T-helper 17 cell (primary cell): Measurements from ENCODE around the gene ZNF607. TPM values are rescaled to one million over a fixed set of nuclear protein-coding genes. Genes with fewer than 3 reads are reported as not detected.
"Not testable (repeated sequence)": the region's sequence is repeated elsewhere in the genome, so short reads cannot be mapped to it uniquely, and the experiment has no call there.

Source experiments
- ATAC-seq: fragments of 150-1000 bp; cut with Tn5 transposase; 2 replicates; pipeline ENCODE4 v1.10.0; 2021; ENCODE audit warnings: mild to moderate bottlenecking, moderate library complexity
- DNase-seq, 3 donors: peaks; one replicate each; pipeline versions ENCODE4 v3.0.0 to v3.0.0-alpha.2; 2020 to 2021
- H3K9me3 ChIP-seq: one replicate; pipeline ENCODE4 v1.7.0; 2013; ENCODE audit warnings: low read length, mild to moderate bottlenecking; ENCODE audit not compliant: control insufficient read depth, poor library complexity, severe bottlenecking
- H3K27ac Mint-ChIP-seq: one replicate; pipeline ENCODE4 v1.8.0; 2022; ENCODE audit warnings: mild to moderate bottlenecking, moderate library complexity, mixed read lengths
- H3K27me3 Mint-ChIP-seq: one replicate; pipeline ENCODE4 v1.8.0; 2022; ENCODE audit warnings: mixed read lengths
- H3K36me3 Mint-ChIP-seq: one replicate; pipeline ENCODE4 v1.8.0; 2022; ENCODE audit warnings: low read depth, mixed read lengths
- H3K4me1 Mint-ChIP-seq: one replicate; pipeline ENCODE4 v1.8.0; 2022; ENCODE audit warnings: mild to moderate bottlenecking, mixed read lengths
- H3K4me3 Mint-ChIP-seq: one replicate; pipeline ENCODE4 v1.8.0; 2022; ENCODE audit warnings: mild to moderate bottlenecking, moderate library complexity, mixed read lengths
- total RNA-seq, 4 donors: library from RNA in 2 of 4; stranded (reverse) in 2 of 4; gene quantifications; one replicate each; pipeline ENCODE4 v1.2.3 and lab custom pipeline; 2022 to 2026

Gene ZNF607
- total RNA-seq = 1 to 10 TPM; 3.6 to 5.2 TPM
- 3.1 to 13.1 reads per million in 2 donors for total RNA-seq (lab: John Stamatoyannopoulos, UW)

DNA sequence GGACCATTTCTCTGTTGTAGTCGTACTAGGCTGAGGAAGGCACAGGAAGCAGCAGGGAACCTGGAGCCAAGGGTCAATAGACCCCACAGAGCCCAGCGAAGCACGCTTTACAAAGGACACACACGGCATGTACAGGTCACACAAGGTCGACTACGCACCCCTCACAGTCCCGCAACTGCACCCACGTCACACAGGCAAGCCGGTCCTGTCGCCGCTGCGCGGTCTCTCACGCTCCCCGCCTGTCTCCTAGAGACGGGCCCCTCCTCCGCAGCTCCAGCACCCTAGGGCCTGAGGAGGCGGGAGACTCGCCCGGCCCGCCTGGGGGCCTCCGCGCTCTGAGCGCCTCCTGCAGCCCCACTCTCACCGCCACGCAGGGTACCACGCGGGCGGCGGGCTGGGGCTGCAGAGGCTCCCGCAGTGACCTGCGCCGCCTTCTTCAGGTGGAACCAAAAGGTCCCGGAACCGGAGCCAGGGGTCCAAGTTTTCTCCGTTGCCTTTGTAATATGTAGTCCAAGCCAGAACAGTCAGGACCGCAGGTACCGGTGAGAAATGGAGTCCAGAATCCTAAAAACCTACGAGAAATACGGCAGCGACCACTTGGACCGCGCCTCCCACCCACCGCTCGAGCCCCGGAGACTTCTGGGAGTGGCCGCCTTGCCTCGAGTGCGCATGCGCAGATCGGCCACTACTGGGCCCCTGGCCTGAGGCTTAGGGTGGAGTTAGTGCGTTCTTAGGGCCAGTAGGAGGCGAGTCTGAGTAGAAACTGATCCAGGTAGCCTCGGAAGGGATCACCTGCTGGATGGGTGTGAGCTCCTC, at the start of gene ZNF607:
Gene ZNF607 (minus strand): TSS at position 651 of the 816 bp plus-strand sequence. CDS start 8,143 bp downstream, outside the sequence.
- peak; percentile 84 for ATAC-seq
- H3K27ac Mint-ChIP-seq = peak within 1 kb of the TSS; percentile 95
- H3K4me1 Mint-ChIP-seq = peaks cover 10% of the 10 kb centered on the region

DNA sequence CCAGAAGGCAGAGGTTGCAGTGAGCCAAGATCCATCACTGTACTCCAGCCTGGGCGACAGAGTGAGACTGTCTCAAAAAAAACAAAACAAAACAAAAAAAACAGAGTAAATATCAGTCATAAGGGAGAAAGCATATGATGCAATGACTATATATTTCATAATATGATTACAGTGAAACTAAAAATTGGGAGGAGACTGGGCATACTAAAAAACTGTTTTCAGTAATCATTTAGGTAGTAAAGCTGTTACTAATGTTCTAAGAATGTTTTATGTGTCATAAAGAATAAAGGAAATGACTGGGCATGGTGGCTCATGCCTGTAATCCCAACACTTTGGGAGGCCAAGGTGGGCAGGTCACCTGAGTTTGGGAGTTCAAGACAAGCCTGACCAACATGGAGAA, 43.9 kb upstream of the ZNF607 start:
- no peaks in the 10 kb centered on the region for H3K4me1 Mint-ChIP-seq
- H3K36me3 Mint-ChIP-seq = peaks cover 20% of the 10 kb centered on the region
- no peak overlapping the region for H3K27ac Mint-ChIP-seq
- H3K9me3 ChIP-seq = no peaks in the 10 kb centered on the region
- H3K4me3 Mint-ChIP-seq = no peak overlapping the region
- no peak for ATAC-seq
- H3K27me3 Mint-ChIP-seq = no peaks in the 10 kb centered on the region
- DNase-seq = no peak

More for the DNA sequence above, at the start of gene ZNF607:
- no peaks in the 10 kb centered on the region for H3K9me3 ChIP-seq
- Mint-ChIP-seq H3K4me3 (peak within 1 kb of the TSS; percentile 95), H3K36me3 (no peaks in the 10 kb centered on the region), H3K27me3 (no peaks in the 10 kb centered on the region)
- peak; percentile 61 to 71 (median 61) for DNase-seq

DNA sequence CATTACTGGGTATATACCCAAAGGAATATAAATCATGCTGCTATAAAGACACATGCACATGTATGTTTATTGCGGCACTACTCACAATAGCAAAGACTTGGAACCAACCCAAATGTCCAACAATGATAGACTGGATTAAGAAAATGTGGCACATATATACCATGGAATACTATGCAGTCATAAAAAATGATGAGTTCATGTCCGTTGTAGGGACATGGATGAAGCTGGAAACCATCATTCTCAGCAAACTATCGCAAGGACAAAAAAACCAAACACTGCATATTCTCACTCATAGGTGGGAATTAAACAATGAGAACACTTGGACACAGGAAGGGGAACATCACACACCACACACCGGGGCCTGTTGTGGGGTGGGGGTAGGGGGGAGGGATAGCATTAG, 38.1 kb upstream of the ZNF607 start:
- not testable (repeated sequence) for H3K27ac Mint-ChIP-seq, H3K4me1 Mint-ChIP-seq, H3K27me3 Mint-ChIP-seq, H3K9me3 ChIP-seq, ATAC-seq, H3K4me3 Mint-ChIP-seq, DNase-seq
- H3K36me3 Mint-ChIP-seq = peaks cover 12% of the 10 kb centered on the region

DNA sequence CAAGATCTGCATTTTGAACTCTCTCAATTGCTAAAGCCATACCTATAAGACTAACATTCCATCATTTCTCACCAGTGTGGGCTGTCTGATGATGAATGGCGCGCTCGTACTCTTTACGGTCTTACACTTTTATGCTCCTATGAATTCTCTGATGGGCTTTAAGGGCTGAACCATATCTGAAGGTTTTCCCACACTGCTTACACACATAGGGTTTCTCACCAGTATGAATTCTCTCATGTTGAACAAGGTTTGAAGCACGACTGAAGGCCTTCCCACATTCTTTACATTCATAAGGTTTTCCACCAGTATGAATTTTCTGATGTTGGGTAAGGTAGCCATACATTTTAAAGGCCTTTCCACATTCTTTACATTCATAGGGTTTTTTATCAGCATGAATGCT, 18.8 kb upstream of the ZNF607 start:
- peaks cover 44% of the 10 kb centered on the region for H3K9me3 ChIP-seq
- Mint-ChIP-seq H3K36me3 (peaks cover 4% of the 10 kb centered on the region), H3K27me3 (no peaks in the 10 kb centered on the region), H3K27ac (no peak overlapping the region), H3K4me1 (no peaks in the 10 kb centered on the region), H3K4me3 (no peak overlapping the region)
- ATAC-seq (no peak), DNase-seq (no peak)

DNA sequence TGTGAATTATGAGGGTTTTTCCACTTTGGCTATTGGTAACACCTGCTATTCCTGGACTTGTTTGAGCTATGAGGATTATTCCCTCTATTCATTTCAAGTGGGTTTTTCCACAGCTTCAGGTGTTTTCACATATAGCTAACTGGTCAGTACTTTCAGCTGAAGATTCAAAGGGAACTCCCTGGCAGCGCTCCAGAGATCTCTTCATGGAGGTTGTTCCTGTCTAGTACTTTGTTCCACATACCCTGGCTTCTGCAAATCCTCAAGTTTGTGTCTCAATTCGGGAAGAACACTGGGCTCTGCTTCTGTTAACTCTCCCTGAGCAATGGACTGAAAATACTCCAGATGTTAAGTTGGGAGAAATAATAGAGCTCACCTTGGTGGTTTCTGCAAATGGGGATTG, 5.6 kb upstream of the ZNF607 start:
- H3K4me1 Mint-ChIP-seq = no peaks in the 10 kb centered on the region
- no peak for ATAC-seq
- H3K27ac Mint-ChIP-seq = no peak overlapping the region
- no peak for DNase-seq
- H3K36me3 Mint-ChIP-seq = peaks cover 2% of the 10 kb centered on the region
- no peak overlapping the region for H3K4me3 Mint-ChIP-seq
- no peaks in the 10 kb centered on the region for H3K27me3 Mint-ChIP-seq
- H3K9me3 ChIP-seq = peaks cover 8% of the 10 kb centered on the region

DNA sequence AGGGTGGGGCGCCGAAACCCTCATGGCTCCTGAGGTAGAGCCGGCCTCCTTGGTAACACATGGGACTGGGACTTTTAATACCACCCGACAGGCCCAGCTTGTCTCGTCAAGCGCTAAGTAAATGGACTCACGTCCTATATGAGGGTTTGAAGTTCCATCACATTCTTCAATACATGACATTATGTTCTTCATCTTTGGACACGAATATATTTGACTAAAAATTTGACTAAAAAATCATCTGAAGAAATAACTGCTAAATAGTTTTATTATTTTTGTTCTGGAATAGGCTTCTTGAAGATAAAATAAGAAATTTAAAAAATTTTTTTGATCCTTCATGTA, 335 bp upstream of the ZNF607 start:
- peaks cover 10% of the 10 kb centered on the region for H3K4me1 Mint-ChIP-seq
- H3K9me3 ChIP-seq = no peaks in the 10 kb centered on the region
- H3K4me3 Mint-ChIP-seq = peak overlapping the region; percentile 95
- no peak for DNase-seq
- H3K27ac Mint-ChIP-seq = peak overlapping the region; percentile 95
- no peak for ATAC-seq
- no peaks in the 10 kb centered on the region for H3K36me3 Mint-ChIP-seq
- no peaks in the 10 kb centered on the region for H3K27me3 Mint-ChIP-seq

DNA sequence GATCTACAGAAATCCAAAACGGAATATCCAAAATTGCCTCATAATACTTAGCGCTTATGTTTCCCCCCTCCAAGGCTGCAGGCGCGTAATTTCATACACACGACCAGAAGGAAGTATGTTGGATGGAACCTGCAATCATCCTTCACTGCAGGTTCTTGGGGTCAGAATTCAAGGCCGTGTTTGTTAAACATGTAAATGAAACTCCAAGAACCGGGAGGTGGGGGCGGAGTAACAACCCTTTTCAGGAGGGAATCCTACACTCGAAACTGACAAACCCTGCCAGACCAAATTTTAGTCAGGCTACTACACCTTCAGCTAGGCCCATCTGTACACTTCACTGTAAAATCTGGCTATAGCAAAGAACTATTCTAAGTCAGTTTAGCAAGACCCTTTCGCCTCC, 1.3 kb downstream of the ZNF607 start:
- no peak for DNase-seq
- peak overlapping the region; percentile 95 for H3K27ac Mint-ChIP-seq
- ATAC-seq = no peak
- H3K4me3 Mint-ChIP-seq = peak overlapping the region; percentile 95
- H3K4me1 Mint-ChIP-seq = peaks cover 10% of the 10 kb centered on the region
- H3K9me3 ChIP-seq = no peaks in the 10 kb centered on the region
- no peaks in the 10 kb centered on the region for H3K27me3 Mint-ChIP-seq
- H3K36me3 Mint-ChIP-seq = no peaks in the 10 kb centered on the region

DNA sequence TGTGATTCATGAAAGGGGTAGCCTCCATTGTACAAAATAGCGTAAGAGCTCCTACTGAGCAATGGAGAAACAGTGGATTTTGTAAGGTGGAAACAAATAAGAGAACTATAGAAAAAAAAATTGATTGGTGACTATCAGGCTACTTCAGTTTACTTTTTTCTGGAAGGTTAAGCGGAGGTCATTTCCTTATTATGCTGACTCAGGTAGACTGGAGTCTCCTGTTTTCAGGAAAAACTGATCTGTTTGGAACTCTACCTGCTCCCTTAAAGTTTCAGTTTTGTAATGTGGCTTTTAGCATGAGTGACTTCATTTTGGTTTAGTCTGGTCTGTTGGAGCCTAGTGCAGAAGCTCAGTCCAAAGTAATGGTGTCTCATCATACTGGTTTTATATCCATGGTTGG, 3.4 kb downstream of the ZNF607 start:
- no peak for ATAC-seq

DNA sequence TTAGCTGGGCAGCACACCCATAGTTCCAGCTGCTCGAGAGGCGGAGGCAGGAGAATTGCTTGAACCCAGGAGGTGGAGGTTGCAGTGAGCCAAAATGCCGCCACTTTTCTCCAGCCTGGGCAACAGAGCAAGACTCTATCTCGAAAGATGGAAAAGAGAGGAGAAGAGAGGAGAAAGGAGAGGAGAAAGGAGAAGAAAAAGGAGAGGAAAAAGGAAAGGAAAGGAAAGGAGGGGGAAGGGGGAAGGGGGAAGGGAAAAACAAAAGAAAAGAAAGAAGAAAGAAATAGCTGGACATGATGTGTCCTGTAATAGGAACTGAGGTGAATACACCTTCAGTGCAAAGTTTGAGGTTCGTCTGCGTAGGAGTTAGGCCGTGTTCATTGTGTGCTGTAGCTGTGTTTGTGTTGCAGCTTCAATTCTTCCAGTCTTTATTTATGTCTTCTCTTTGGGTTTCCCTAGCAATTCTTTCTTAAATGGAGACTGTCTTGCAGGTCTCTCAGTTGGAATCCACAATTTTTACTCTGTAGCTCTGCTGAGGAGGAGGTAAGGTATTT, 13.4 kb downstream of the ZNF607 start:
- no peaks in the 10 kb centered on the region for H3K27me3 Mint-ChIP-seq

More for the DNA sequence above, 3.4 kb downstream of the ZNF607 start:
- Mint-ChIP-seq H3K36me3 (peaks cover 3% of the 10 kb centered on the region), H3K4me1 (peaks cover 10% of the 10 kb centered on the region), H3K4me3 (no peak overlapping the region), H3K27ac (no peak overlapping the region), H3K27me3 (no peaks in the 10 kb centered on the region)
- H3K9me3 ChIP-seq = no peaks in the 10 kb centered on the region
- DNase-seq = no peak

DNA sequence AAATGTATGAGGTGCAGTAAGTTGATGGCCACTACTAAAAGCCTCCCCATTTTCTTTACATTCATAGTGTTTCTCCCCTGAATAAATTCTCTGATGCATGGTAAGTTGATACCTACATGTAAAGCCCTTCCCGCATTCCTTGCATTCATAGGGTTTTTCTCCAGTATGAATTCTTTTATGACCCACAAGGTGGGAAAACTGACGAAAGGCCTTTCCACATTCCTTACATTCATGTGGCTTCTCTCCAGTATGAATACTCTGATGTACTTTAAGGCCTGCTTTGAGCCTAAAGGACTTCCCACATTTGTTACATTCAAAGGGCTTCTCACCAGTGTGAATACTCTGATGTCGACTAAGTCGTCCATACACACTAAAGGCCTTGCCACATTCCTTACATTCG, 20.5 kb downstream of the ZNF607 start:
- H3K9me3 ChIP-seq = peaks cover 22% of the 10 kb centered on the region
- Mint-ChIP-seq H3K27ac (no peak overlapping the region), H3K27me3 (no peaks in the 10 kb centered on the region), H3K4me1 (no peaks in the 10 kb centered on the region), H3K36me3 (peaks cover 10% of the 10 kb centered on the region), H3K4me3 (no peak overlapping the region)
- DNase-seq (no peak), ATAC-seq (no peak)

More for the DNA sequence above, 13.4 kb downstream of the ZNF607 start:
- H3K36me3 Mint-ChIP-seq = peaks cover 16% of the 10 kb centered on the region
- H3K9me3 ChIP-seq = peaks cover 6% of the 10 kb centered on the region
- DNase-seq (no peak), ATAC-seq (no peak)
- H3K4me3 Mint-ChIP-seq = no peak overlapping the region
- no peak overlapping the region for H3K27ac Mint-ChIP-seq
- H3K4me1 Mint-ChIP-seq = no peaks in the 10 kb centered on the region

DNA sequence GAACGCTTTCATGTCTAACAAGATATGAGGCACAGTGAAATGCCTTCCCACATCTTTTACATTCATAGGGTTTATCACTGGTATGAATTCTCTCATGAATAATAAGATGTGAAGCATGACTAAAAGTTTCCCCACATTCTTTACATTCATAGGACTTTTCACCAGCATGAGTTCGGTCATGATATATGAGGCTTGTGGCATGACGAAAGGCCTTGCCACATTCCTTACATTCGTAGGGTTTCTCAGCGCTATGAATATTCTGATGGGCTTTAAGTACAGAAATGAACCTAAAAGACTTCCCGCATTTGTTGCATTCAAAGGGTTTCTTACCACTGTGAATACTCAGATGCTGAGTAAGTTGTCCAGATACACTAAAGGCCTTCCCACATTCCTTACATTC, 21.3 kb downstream of the ZNF607 start:
- DNase-seq (no peak), ATAC-seq (no peak)
- Mint-ChIP-seq H3K27ac (no peak overlapping the region), H3K36me3 (peaks cover 10% of the 10 kb centered on the region), H3K4me1 (no peaks in the 10 kb centered on the region), H3K4me3 (no peak overlapping the region), H3K27me3 (no peaks in the 10 kb centered on the region)
- H3K9me3 ChIP-seq = peaks cover 18% of the 10 kb centered on the region

DNA sequence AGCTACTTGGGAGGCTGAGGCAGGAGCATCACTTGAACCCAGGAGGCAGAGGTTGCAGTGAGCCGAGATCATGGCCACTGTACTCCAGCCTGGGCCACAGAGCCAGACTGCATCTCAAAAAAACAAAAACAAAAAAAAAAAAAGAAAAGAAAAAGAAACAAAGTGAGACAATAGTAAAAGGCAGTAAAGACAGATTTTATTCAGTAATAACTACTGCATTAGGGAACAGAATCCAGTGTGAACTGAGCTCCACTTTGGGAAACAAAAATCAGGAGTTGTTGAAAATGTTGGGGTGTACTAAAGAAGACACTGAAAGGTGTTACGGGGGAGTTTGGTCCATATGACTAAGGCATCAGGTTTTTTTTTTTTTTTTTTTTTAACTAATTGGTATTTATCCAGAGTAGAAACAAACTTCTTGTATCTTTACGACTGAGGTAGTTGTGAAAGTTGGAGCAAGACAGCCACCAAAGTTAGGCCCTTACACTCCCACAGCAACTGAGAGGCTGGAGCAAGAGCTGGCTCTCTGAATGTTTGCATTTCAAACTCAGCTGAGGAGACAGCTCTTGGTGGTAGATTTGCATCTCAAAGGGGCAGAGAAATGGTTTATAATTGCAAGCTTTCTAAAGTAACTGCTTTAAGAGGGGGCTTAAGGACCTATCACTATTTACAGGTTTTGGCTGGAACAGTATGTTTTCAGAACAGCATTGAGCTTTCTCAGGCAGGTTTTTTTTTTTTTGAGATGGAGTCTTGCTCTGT, 24.2 kb downstream of the ZNF607 start:
- ATAC-seq (no peak), DNase-seq (no peak)
- no peak overlapping the region for H3K27ac Mint-ChIP-seq
- peaks cover 4% of the 10 kb centered on the region for H3K36me3 Mint-ChIP-seq
- no peaks in the 10 kb centered on the region for H3K27me3 Mint-ChIP-seq
- peaks cover 18% of the 10 kb centered on the region for H3K9me3 ChIP-seq
- no peak overlapping the region for H3K4me3 Mint-ChIP-seq
- peaks cover 4% of the 10 kb centered on the region for H3K4me1 Mint-ChIP-seq

DNA sequence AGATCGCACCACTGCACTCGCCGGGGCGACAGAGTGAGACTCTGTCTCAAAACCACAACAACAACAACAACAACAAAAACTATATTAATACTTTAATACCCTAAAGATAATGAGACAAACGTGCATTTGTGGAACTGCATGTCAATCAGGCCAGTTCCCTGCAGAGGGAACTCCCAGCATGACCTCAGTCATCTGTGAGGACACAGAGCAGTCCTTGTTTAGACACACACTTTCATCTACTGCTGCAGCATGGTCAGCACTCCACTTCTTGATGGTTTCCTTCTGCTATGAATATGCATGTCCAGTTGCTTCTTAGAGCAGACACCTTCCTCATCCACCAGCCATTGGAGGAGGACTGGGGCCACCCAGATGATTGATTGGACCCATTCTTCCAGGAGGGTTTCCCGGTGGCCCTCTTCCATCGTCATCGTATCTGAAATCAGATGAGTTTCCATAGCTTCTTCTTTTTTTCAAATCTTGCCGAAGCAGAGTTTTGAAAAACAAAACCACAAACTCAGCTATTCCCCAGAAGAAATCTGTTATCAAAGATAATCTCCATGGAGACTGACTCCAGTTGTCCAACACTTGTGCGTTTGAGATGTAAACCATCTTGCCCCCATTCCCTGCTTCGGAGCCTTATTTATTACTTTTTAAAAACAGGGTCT, 26.5 kb downstream of the ZNF607 start:
- Mint-ChIP-seq H3K27me3 (no peaks in the 10 kb centered on the region), H3K27ac (no peak overlapping the region), H3K4me3 (peak overlapping the region; percentile 61), H3K4me1 (peaks cover 4% of the 10 kb centered on the region), H3K36me3 (peaks cover 2% of the 10 kb centered on the region)
- H3K9me3 ChIP-seq = peaks cover 8% of the 10 kb centered on the region
- DNase-seq (no peak), ATAC-seq (no peak)
